Stimulated activated CD8-positive, alpha-beta memory T cell treated with anti-CD3 and anti-CD28 coated beads, Interleukin-4, amount 100 ng/mL, for 1 hour (primary cell): Measurements from ENCODE around the gene SLC6A20.

Experiments
- DNase-seq, 2 donors: peaks; one replicate each; pipeline ENCODE4 v3.0.0-alpha.2; 2020; ENCODE audit warnings: low read depth in 2 of 2, low spot score in 1 of 2

The SLC6A20 gene, protein sequence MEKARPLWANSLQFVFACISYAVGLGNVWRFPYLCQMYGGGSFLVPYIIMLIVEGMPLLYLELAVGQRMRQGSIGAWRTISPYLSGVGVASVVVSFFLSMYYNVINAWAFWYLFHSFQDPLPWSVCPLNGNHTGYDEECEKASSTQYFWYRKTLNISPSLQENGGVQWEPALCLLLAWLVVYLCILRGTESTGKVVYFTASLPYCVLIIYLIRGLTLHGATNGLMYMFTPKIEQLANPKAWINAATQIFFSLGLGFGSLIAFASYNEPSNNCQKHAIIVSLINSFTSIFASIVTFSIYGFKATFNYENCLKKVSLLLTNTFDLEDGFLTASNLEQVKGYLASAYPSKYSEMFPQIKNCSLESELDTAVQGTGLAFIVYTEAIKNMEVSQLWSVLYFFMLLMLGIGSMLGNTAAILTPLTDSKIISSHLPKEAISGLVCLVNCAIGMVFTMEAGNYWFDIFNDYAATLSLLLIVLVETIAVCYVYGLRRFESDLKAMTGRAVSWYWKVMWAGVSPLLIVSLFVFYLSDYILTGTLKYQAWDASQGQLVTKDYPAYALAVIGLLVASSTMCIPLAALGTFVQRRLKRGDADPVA

DNA sequence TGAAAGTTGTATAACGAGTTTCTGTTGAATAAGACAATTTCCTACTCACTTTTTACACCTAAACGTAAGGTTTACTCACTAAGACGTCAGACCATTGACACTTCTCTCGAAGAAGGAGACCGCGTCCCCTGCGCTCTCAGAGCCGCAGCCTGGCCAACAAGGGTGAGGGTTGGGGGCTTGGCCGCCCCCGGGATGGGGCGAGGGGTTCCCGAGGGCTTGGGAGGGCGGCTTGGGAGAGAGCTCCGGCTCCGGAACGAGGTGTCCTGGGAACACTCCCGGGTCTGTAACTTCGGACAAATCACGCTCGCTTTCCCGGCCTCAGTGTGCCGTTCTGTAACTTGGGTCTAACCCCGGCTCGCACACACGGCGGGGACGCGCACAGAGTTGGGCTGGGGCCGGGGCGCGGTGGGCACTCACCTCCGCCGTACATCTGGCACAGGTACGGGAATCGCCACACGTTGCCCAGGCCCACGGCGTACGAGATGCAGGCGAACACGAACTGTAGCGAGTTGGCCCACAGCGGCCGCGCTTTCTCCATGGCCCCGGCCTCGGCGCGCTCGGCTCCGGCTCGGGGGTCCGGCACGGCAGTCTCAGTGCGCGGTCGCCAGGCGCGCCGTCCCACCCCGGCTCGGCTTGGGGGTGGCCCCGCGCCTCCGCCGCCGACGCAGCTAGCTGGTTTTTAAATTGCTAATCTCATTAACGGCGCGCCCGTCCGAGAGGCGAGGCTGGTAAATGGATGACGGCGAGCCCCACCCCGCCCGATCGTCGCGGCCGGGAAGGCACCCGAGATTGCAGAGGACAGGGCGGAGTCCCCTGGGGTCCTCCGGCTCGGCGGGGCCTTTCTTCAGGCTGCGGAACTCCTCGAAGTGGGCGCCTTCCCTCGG, at the start of gene SLC6A20:
Gene SLC6A20, minus strand, starts transcription at position 655 of the 884 bp plus-strand sequence. Its CDS starts 117 bp downstream, at position 538.
- DNase-seq, result no peak

DNA sequence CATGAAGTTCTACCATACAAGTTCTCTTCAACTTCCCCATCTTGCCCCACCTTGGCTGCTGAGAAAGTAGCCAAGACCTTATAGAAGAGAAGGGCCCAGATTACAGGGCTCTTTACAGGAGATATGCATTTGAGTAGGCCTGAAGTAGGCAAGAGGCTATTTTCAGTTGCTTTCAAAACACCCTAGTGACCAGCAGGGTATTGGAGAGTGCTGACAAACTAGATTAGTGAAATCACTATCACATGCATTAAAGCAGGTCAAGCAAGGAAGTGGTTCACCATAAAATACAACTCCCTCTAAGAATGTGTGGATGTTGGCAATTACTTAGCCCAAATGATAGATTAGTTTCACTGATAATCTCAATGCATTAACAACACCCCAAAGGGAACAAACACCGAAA, 48.3 kb upstream of the SLC6A20 start:
- DNase-seq, result no peak

DNA sequence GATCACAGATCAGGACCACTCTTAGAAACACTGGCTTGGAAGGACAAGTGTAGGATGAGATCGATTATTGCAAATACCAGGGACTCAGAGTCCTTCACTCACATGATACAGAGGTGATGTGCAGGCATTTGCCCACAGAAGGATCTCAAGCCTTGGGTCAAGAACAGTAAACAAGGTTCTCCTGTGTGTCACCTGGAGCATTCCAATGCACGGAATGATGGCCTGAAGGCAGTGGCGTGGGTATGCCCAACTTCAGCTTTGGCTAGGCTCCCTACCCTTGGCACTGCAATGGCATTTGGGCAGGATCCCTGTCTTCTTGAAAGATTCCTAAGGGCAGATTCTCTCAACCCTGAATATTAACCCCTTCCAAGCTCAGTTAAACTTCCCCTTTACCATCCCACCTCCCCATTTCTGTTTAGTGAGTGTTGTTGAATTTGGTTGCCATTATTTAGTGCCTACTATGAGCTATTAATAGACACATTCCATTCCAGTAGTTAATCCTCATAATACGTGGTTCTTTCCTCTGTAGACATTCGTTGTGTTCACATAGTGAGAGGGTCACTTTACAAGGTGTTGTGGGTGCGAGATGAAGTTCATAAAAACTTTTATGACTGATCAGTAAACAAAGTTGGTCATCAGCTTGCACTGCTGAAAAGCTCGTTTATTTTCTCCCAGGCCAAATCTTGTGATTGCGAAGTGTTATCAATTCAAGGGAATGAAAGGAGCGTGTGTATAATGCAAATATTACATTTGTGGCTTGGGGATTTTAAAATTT, 46.7 kb upstream of the SLC6A20 start:
- DNase-seq, result no peak

DNA sequence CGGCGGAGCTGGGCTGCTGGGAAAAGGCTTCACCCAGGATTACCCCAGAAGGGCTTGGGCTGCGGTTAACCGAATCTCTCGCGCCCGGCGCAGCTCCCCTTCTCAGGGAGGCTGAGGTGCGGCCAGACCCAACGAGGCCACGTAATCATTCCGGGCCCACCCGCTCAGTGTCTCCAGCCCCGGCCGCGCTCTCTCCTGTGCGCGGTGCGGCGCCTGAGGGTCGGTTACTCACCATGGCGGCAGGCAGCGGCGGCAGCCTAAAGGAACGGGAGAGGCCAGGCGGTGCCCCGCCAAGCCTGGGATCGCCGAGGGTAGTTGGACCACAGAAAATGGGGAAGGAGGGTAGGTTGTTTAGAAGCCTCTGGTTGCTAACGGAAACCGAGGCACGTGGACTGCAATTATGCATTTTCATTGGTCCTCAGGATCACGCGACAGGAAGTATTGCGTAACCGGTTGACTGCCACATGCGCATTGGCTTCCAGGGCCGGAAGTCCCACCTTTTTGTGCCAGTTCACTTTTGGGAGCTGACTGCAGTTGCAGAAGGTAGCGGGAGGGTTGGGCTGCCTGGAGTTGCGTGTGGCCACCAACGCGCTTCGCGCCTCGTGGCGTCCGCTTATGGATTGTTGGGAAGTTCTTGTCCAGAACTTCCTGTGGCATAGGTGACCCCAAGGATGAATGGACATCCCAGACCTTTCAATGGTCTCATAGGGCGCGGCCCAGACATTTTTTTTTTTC, 45.6 kb upstream of the SLC6A20 start, which contains the start of gene LZTFL1:
Gene LZTFL1, minus strand, starts transcription at position 363 of the 735 bp plus-strand sequence. Its CDS starts 128 bp downstream, at position 235.
- DNase-seq, result peak; percentile 77 to 79

DNA sequence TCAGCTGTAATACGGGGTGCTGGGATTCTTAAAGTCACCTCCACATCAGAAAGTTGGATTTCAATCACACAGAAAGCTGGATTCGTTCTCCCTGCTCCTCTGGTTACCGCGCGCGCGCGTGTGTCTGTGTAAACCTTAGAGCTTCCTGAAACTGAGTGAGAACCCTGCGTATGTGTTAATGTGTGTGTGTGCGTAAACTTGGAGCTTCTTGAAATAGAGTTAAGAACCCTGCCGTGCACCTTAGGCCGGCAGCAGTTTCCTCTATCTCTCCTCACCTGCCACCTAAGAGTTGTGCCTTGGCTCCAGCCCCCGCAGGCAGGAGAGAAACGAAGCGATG, 45.1 kb upstream of the SLC6A20 start:
- no peak for DNase-seq

DNA sequence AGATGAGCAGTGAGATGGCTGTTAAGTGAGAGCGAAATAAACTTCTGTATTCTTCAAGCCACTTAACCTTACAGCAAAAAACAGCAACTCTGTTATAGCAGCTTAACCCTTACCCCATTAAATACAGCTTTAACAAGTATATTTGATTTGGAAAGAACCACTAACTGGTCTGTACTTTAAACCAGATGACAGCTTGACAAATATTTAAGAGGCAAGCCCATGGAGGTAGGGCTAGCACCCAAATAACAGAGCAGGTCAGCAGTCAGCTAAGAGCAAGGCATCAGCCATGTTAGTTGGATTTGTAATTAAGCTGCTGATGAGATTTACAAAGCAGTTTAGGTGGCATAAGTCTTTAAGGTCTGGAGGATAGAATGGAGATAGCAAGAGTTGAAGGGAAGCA, 42.1 kb upstream of the SLC6A20 start:
- no peak for DNase-seq

DNA sequence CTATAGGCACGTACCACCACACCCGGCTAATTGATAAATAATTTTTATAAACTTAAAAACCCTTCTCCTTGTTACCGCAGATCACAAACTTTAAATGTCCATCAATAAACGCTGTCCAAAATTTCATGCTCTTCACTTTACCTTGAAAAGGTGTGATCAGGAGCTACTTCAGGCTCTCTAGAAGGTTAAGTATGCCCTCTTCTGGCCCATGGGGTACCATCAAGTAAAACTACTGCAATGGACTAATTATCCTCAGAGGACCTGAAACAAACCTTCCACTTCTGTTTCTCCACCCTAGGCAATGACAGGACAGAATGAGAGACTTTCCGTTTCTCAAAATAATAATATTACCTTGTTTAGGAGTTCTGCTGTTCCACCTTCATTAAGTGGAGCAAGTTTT, 36.4 kb upstream of the SLC6A20 start:
- no peak for DNase-seq

DNA sequence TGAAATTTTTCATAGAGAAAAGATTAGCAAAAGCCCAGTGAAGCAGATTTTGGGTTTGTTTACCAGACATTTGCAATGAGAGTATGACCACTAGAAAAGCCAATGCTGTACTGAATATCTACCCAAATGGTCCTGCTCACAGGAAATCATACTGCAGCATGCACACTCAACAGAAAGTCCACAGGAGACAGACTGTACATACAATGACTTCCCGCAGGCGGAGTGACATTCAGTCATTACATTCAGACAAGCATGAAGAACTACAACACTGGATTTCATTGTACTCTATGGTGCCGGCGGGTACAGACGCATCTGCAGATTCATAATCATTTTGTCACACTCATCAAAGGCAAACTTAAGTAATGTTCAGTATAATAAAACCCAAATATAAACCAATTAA, 33.8 kb upstream of the SLC6A20 start:
- DNase-seq, result no peak

DNA sequence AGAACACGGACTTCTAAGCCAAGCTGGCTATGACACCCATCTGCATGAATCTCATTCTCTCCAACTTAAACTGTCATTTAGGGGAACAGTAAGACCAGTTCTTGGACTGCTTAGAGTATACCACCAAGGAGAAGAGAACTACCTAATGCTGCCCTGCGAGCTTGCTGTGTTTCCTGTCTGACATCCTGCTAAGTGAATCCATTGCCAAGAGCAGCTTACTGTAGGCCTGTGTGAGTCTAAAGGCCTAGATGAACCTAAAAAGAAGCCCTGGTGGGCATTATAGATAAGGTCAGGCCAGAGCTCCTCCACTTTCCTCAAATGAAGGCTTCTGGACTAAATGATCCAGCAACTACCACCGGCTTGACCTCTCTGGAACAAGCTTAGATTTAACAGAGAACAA, 30.6 kb upstream of the SLC6A20 start:
- DNase-seq, result no peak

DNA sequence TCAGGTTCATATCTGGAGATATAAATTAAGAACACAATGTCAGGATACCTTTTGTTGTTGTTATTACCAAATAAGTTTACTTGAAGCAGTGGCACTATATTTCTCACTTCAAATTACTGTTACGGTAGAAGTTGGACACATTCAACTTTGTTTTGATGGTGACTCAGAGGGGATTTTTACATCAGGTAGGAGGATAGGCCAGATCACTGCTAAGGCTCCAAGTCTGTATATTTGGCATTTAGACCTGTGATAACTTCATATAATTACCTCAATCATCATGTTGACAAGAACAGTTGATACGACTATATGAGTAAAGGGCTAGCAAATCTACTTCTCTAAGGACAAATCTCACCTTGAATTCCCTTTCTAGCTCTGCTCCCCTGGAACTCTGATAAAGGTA, 30.0 kb upstream of the SLC6A20 start:
- DNase-seq, result no peak

DNA sequence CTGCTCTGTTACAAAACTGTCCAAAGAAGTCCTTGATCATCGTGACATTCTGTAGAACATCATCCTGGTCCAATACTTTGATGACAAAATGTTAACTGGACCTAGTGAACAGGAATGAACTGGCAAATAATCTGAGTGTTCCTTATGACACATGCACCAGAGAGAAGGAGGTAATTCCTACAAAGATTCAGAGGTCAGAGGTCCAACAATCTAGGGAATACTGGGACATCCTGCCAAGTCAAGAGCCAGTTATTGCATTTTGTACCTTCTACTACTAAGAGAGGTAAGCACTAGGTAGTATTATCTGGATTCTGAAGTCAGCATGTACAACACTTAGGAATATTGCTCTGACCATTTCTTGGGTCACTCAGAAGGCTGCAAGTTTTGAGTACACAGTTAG, 24.8 kb upstream of the SLC6A20 start:
- no peak for DNase-seq

DNA sequence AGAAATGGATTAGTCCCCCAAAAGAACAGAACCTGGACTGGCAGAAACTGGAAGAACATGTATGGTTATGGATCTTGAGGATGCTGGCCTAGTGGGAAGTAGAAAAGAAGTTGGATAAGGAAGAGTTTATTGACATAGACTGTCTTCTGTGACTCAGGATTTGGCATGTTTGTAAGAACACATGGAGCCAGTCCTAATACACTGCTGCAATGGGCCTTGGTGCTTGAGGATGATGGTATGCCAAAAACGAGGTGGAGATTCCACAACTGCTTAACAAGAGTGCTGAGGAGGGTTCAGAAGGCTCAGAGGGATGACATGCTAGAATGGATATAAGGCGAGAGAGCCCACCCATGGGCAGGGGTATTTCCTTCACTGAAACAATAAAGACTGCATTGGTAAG, 23.2 kb upstream of the SLC6A20 start:
- DNase-seq, result no peak

DNA sequence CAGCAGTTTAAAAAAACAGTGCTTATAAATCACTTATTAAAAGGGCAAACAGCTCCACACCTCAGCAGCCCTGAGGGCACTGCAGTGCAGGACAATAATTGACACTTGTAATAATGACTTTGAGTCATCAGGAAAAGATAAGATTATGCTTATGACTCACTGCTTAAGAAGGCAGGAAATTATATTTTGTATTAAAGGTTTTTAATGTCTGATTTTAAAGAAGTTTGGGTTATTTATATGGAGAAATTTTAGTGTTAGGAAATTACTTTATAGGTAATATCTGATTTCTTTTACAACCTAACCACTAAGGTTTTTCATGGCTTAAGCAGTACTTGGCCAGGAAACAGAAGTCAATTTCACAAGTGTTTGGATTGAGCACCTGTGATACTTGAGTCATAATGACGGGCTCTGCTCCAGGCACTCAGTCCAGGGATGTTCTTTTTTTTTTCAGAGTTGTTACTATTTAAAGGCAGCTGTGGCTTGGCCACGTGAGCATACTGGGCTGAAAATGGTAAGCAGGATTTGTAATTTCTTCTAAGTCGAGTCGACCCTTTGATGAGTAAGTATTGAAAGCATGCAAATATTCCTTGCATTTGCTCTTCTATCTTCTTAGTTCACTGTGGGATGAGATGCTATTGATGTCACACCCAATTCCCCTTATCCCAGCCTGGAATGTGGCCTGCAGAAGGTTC, 21.6 kb upstream of the SLC6A20 start:
- no peak for DNase-seq

DNA sequence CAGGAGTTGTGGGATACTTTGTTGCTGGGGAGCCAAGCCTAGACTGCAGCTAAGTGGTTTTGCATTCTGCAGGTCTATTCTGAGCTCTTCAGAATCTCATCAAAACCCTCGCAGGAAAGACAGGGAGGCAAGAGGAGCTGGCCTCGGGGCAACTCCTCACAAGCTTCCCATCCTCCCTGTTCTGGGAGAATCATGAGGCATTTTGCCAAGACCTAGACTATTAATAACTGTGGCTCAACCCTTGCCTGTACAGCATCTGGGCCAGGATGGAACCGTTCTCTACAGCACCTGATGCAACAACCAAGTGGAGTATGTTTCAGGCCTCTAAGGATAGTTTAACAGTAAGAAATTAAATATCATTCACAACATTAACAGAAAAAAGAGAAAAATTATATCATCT, 20.2 kb upstream of the SLC6A20 start:
- no peak for DNase-seq

DNA sequence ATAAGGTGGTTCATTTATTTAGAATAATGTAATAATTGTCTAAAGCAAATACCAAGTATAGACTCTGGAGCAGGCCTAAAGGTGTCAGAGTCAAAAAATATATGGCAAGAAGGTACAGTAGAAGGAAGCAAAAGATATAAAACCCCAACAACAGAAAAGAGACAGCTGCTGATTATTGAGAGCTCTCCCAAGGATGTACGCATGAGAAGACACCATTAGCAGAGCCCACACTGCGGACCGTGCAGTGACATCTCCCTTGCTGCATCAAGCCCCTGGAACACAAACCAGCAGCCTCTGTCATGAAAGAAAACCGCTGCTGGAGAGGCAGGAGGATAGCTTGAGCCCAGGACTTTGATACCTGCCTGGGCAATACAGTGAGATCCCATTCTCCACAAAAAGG, 18.0 kb upstream of the SLC6A20 start:
- no peak for DNase-seq

DNA sequence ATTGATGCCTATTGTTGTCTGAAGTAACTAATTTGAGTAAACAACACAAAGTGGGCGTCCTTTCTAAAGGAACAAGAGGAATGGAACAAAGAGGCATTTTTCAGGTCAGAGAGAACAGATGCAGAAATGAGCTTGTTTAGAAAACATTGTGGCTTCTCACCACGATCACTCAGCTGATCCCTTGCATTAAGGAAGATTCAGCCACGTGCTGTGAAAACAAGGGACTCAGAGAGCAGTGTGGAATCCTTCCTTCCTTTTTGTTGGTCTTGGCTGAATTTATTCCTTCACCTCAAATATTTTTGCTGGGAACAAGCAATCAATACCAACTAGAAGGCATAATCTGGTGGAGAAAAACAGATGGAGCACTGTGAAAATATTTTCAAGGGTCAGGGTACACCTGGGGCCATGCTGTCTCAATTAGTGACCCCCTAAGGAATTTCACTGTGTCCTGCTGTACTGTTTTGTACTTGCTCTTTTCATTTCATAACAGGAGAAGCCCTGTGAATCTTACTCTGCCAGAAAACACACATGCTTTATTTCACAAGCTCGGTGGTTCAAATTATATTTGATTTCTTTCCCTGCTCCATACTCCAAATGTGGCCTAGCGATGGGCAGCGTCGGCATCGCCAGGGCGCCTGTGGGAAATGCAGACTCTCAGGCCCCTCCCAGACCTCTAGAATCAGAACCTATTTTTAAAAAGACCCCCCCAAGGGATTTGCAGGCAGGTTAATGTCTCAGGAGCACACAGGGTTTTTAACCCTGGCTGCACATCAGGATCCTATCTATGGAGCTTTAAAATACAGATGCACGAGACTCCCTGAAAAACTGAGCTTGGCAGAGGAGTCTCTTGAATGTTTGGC, 11.6 kb upstream of the SLC6A20 start:
- DNase-seq, result no peak

DNA sequence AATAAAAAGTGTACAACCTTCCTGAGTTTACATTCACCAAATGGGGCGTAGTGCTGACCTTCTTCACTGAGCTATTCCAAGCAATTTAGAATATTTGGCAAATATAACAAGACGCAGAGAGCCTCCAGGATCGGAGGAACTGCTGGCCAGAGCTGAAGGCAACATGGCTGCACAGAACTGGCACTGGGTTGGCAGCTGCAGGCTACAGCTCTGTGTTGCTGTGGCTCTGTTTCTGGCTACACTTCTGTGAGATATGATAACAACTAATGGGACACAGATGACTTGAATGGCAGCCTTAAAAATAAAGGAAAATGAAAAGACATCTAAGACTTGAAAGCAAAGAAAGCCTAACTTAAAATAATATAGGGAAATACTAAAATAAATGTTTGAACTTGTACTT, 10.8 kb upstream of the SLC6A20 start:
- no peak for DNase-seq

DNA sequence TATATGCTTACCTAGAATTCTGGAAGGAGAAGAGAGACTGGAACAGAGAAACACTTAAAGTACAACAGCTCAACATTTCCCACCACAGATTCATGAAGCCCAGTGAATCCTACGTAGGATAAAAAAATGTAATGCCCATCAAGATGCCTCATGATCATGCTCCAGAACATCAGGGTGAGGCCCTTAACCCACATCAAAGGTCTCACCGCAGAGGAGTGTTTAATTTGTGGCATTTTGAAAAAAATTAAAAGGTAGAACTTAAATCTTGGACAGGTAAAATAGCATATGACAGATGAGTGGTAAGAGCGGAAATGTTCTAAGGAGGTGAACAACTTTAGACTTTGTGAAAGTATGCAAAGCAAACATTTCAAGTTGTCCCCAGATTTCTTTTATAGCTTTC, 9.7 kb upstream of the SLC6A20 start:
- DNase-seq, result no peak
